ENCODE results near the gene DCDC2C. TPM values are rescaled to one million over a fixed set of nuclear protein-coding genes. Genes with fewer than 3 reads are reported as not detected.

The DCDC2C gene
- total RNA-seq, 1 experiment from 2014 or later: not detected

- in situ Hi-C loops (cut with HindIII; ENCODE audit: low pct_unique_long_range_greater_than_20kb, low sequenced_read_pairs): no loop called here
- no peak; the same call in 1 of the 2 replicates for ATAC-seq
- no peak overlapping the region for H3K4me3 ChIP-seq (ENCODE audit: low read depth in 2 of 2, low read length in 2 of 2)
- no peak overlapping the region for H3K27ac ChIP-seq (ENCODE audit: low read length)
- TF ChIP-seq POLR2AphosphoS5 (IDR thresholded peaks at IDR 0.05; ENCODE audit: low read depth, low read length): no peak
- TF ChIP-seq CTCF (IDR thresholded peaks at IDR 0.05): no peak
- TF ChIP-seq SIN3A (IDR thresholded peaks at IDR 0.05; ENCODE audit: borderline replicate concordance, insufficient read depth, low read depth, low read length): no peak
- TF ChIP-seq TCF7L2 (IDR thresholded peaks at IDR 0.05; ENCODE audit: low read depth, low read length): no peak
- no peak for TF ChIP-seq REST (IDR thresholded peaks at IDR 0.05; ENCODE audit: insufficient read depth in 1 of 2, low read depth in 2 of 2, low read length in 1 of 2)
- H3K9me3 ChIP-seq (ENCODE audit: control insufficient read depth, insufficient read depth, low read depth, low read length): no peaks in the 10 kb centered on the region
- POLR2A ChIA-PET: no interaction called here
- intact Hi-C loops (cut with micrococcal nuclease; ENCODE audit: unreplicated experiment): no loop called here
- H3K36me3 ChIP-seq (ENCODE audit: control insufficient read depth, insufficient read depth, low read length): no peaks in the 10 kb centered on the region
- BruUV-seq (replicated peaks): no TSS peak
- CTCF ChIA-PET: no interaction called here
- DNase-seq (ENCODE audit: low read depth, low spot score): no peak
- peaks cover 10% of the 10 kb centered on the region for H3K27me3 ChIP-seq (ENCODE audit: control insufficient read depth, insufficient read depth, low read length)
- no peaks in the 10 kb centered on the region for H3K4me1 ChIP-seq (ENCODE audit: control insufficient read depth, insufficient read depth, low read length)
These were observed 3.5 kb downstream of the DCDC2C start for GRCh38 chr2:3706892-3707291.

GRCh38 chr2:3708576-3708975 is 5.2 kb downstream of the DCDC2C start:
- POLR2A ChIA-PET: no interaction called here
- TF ChIP-seq SIN3A (IDR thresholded peaks at IDR 0.05; ENCODE audit: borderline replicate concordance, insufficient read depth, low read depth, low read length): no peak
- peaks cover 10% of the 10 kb centered on the region for H3K27me3 ChIP-seq (ENCODE audit: control insufficient read depth, insufficient read depth, low read length)

GRCh38 chr2:3709225-3709624 is 5.8 kb downstream of the DCDC2C start:
- Histone ChIP-seq H3K36me3 (ENCODE audit: control insufficient read depth, insufficient read depth, low read length) (no peaks in the 10 kb centered on the region), H3K4me1 (ENCODE audit: control insufficient read depth, insufficient read depth, low read length) (no peaks in the 10 kb centered on the region), H3K27ac (ENCODE audit: low read length) (no peak overlapping the region), H3K27me3 (ENCODE audit: control insufficient read depth, insufficient read depth, low read length) (peaks cover 10% of the 10 kb centered on the region), H3K9me3 (ENCODE audit: control insufficient read depth, insufficient read depth, low read depth, low read length) (no peaks in the 10 kb centered on the region), H3K4me3 (ENCODE audit: low read depth in 2 of 2, low read length in 2 of 2) (no peak overlapping the region)
- BruUV-seq (replicated peaks): no TSS peak
- no peak for DNase-seq (ENCODE audit: low read depth, low spot score)
- ChIA-PET CTCF (no interaction called here), POLR2A (no interaction called here)
- in situ Hi-C loops (cut with HindIII; ENCODE audit: low pct_unique_long_range_greater_than_20kb, low sequenced_read_pairs): no loop called here
- intact Hi-C loops (cut with micrococcal nuclease; ENCODE audit: unreplicated experiment): no loop called here
- TF ChIP-seq REST (IDR thresholded peaks at IDR 0.05; ENCODE audit: insufficient read depth in 1 of 2, low read depth in 2 of 2, low read length in 1 of 2) (no peak), TCF7L2 (IDR thresholded peaks at IDR 0.05; ENCODE audit: low read depth, low read length) (no peak), CTCF (IDR thresholded peaks at IDR 0.05) (no peak), POLR2AphosphoS5 (IDR thresholded peaks at IDR 0.05; ENCODE audit: low read depth, low read length) (no peak), SIN3A (IDR thresholded peaks at IDR 0.05; ENCODE audit: borderline replicate concordance, insufficient read depth, low read depth, low read length) (no peak)
- no peak for ATAC-seq

More at GRCh38 chr2:3708576-3708975, 5.2 kb downstream of the DCDC2C start:
- CTCF ChIA-PET: no interaction called here
- BruUV-seq (replicated peaks): no TSS peak
- in situ Hi-C loops (cut with HindIII; ENCODE audit: low pct_unique_long_range_greater_than_20kb, low sequenced_read_pairs): no loop called here
- Histone ChIP-seq H3K36me3 (ENCODE audit: control insufficient read depth, insufficient read depth, low read length) (no peaks in the 10 kb centered on the region), H3K4me1 (ENCODE audit: control insufficient read depth, insufficient read depth, low read length) (no peaks in the 10 kb centered on the region), H3K4me3 (ENCODE audit: low read depth in 2 of 2, low read length in 2 of 2) (no peak overlapping the region), H3K27ac (ENCODE audit: low read length) (no peak overlapping the region), H3K9me3 (ENCODE audit: control insufficient read depth, insufficient read depth, low read depth, low read length) (no peaks in the 10 kb centered on the region)
- DNase-seq (ENCODE audit: low read depth, low spot score) (no peak), ATAC-seq (no peak)
- intact Hi-C loops (cut with micrococcal nuclease; ENCODE audit: unreplicated experiment): no loop called here

Data from Panc1 (cell line).